HL-60/S4 treated with phorbol 12-myristate 13-acetate at 8.2 ng/mL for 4 days and 3 days (cell line): ENCODE measurements around the gene MFAP4.

Source experiments
- in situ Hi-C: fragments of 300-500 bp; cut with MboI; formaldehyde crosslinking; loops from 2 replicates; pipeline ENCODE4 v1.15.0; 2022; ENCODE audit warnings: low sequenced_read_pairs

Gene MFAP4

DNA sequence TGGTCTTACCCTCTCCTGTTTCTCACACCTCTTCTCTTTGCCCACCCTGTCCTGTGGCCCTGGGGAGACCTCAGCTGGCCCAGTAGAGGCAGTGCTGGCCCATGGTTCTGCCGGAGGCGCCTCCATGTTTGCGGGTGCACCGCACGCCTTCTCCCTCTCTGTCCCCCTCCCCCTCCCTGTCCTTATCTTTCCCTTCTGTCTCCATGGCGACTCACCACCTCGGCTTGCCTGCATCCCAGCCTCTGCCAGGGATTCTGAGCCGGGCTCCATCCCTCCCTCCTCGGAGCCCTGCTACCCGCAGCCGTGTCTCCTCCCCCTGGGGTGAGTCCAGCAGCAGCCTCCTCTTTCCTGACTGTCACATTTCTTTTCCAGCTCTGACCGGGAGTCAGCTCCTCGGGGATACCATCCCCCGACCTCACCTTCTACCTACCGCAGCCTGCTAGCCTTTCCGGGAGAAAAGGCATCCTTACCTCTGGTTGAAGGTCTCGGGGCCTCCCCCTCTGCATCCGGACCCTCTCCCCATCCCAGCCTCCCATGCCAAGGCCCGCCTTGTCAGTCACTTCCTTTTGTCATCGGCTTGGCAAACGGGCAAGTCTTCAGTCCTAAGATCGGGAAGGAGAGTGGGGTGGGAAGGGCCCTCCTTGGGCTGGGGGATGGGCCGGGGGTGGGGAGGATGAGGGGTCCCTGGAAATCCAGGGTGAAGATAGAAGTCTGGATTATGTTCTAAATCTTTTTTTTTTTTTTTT, 24.1 kb upstream of the MFAP4 start, which contains the start of gene RNF112:
RNF112 (plus strand) TSS at position 358 of the 746 bp plus-strand sequence; CDS start at position 535, 177 bp downstream.
- in situ Hi-C loops: no loop called here

DNA sequence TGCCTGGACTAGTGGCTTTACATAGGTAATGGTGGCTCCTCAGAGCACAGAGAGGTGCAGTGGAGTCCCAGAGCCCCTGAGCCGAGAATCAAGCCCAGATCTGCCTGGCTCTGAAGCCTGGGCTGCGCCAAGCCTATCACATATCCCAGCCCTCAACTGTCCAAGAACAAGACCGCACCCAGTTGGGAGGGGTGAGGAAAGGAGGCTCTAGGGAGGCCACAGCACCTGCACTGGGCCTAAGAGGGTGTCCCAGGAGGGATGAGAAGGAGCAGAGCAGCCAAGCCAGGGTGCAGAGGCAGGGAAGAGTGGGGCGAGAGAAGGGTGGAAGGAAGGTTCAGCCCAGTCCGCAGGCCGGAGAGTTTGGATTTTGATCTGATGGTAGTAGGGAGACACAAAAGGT, 23.1 kb upstream of the MFAP4 start:
- in situ Hi-C loops: no loop called here

DNA sequence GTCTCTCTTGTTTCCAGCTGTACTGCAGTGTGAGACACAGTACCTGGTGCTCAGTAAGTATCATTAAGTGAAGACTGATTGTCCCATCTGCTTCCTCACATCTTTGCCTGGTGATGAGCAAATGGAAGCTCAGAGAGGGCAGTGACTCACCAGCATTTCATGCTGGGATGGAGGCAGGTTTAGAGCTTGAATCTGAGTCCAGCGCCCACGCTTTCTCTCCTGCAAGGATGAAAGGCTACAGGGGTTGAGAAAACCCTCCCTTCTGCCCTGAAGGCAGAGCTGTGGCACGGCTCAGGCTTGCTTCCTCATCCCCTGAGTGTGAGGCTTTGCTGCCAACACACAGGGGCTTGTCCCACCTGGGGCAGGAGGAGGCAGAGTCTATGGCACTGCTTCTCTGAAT, 22.5 kb upstream of the MFAP4 start:
- in situ Hi-C loops: no loop called here

DNA sequence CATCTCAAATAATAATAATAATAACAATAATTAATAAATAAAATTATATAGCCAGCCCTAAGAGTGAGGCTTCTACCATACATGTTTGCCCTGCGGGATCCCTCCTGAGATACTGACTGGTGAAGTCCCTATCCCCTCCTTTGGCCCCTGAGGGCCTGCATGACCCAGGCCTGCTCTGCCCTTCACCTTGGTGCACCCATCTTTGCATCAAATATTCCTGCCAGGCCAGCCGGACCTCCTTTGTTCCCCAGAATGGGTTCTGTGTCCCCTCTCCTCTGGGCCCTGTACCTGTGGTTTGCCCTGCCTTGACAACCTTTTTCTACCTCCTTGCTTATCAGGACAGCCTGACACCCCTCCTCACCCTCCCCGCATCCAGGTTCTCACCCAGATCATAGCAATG, 22.1 kb upstream of the MFAP4 start:
- in situ Hi-C loops: no loop called here

DNA sequence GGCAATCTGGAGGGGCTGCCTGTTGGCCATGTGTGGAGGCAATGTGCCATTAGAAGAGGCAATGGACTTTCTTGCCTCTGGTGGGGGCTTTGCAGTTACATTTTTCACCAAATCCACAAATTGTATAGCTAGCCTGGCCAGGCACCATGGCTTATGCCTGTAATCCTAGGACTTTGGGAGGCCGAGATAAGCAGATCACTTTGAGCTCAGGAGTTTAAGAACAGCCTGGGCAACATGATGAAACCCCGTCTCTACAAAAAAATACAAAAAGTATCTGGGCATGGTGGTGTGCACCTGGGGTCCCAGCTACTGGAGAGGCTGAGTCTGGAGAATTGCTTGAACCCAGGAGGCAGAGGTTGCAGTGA, 21.3 kb upstream of the MFAP4 start:
- in situ Hi-C loops: no loop called here

DNA sequence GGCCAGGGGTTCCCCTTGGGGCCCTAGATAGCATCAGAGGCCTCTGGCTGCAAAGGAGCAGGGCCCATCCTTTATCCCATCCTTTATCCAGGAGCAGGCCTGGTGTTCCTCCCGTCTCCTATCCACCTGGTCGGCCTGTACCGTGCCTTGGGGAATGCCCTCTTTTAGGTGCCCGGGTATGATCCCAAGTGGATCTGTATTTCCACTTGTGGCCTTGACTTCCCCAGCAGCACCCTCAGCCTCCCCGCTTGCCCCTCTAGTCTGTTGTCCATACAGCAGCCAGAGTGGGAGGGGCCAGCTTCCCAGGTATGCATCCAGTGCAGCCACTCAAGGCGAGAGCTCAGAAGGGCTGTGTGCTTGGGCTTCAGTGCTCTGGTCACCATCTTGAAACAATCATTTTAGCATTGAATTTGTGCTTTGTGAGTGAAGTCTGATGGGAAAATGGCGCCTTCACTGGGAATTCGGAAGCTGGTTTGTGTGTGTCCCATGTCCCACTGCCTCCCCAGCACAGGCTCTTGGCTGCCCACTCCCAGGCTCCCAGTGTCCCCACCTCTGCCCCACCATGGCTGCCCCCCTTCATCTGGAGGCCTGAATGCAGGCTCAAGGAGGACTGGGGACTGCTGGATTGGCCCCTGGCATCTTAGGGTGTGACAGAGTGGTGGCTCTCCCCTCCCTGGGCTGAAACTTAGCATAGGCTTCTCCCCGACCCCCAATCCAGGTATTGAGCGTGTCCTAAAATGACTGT, 20.8 kb upstream of the MFAP4 start:
- in situ Hi-C loops: no loop called here

DNA sequence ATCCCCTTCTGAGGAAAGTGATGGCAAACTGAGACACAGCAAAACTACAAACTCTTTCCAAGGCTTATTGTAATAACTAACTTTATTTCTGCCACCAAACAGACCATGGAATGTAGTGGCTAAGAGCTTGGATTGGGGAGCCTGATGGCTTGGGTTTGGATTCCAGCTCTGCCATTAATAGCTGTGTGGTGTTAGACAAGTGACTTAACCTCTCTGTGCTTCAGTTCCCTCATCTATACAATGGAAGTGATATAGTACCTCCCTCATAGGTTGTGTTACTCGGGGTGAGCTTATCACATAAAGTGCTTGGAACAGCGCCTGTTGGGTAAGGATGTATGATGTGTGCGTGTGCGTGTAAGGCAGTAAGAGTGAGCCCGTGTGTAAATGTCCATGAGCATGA, 18.1 kb upstream of the MFAP4 start:
- in situ Hi-C loops: no loop called here

DNA sequence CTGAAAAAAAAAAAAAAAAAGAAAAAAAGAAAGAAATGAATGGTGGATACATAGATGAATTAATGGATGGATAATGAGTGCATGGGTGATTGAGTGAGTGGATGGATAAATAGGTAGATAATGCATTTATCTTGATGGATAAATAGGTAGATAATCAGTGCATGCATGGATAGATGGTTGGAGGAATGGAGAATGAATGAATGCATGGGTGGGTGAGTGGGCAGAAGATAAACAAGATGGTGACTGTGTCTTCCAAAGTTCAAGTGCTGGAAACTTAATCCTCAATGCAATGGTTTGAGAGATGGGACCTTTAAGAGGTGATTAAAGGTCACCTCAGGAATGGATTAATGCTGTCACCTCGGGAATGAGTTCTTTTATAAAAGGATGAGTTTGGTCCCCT, 17.3 kb upstream of the MFAP4 start:
- in situ Hi-C loops: no loop called here

DNA sequence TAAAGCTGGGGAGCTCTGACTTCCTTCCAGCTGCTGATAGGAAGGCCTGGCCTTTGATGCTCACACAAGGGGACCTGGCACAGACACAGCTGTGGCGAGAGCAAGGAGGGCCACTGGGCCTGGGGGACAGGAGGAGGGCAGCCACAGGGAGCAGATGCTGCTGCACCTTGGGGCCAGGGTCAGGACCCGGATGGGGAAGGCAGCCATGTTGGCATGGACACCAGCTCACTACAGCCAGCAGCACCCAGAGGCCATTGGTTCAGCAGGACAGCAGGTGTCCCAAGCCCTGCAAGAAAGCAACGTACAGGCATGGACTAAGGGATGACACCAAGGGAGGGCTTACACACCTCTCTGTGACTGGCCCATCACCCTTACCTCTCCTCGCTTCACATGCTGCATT, 16.0 kb upstream of the MFAP4 start:
- in situ Hi-C loops: no loop called here

DNA sequence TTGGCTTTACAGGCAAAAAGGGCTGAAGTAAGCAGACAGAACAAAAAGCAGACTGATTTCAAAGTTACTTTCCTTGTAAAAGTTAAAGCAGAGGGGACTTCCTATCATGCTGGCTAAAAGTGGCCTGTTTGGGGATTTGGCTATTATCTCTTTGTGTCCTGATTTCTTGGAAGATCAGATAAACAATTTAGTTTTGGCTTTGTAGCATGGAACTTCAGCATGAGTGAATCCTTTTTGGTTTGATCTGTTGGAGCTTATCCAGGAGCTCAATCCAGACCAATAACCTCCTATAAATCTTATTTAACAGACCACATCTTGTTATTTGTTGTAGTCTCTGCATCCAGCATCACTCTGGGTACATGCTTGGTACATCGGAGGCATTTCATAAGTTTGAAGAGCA, 15.2 kb upstream of the MFAP4 start:
- in situ Hi-C loops: no loop called here

DNA sequence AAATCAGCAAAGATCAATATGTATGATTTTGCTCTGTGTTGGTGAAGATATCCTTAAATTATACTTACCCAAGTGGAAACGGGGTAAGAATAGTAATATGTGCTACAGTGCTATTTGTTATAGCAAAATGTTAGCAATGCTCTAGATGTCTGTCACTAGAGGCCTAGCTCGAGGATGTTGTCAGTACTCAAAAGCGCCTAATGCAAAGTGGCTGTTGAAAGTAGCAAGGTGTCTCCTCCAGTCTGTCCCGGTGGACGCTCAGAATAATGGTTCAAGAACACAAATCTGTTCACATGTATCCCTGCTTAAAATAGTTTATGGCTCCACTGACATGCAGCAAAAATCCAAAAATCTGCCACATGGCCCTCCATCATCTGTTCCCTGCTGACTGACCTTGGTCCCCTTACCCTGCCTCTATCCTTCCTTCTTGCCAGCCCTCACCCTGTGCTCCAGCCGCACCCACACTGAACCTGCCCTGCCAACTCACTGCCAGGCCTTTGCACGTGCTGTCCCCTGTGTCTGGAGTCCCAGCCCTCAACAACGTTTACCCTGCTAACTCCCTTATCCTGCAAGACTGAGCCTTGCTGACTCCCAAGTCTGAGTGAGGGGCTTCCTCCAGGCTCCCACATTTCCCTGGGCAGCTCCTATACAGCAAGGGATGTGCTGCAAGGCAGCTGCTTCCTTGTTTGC, 14.5 kb upstream of the MFAP4 start:
- in situ Hi-C loops: no loop called here

DNA sequence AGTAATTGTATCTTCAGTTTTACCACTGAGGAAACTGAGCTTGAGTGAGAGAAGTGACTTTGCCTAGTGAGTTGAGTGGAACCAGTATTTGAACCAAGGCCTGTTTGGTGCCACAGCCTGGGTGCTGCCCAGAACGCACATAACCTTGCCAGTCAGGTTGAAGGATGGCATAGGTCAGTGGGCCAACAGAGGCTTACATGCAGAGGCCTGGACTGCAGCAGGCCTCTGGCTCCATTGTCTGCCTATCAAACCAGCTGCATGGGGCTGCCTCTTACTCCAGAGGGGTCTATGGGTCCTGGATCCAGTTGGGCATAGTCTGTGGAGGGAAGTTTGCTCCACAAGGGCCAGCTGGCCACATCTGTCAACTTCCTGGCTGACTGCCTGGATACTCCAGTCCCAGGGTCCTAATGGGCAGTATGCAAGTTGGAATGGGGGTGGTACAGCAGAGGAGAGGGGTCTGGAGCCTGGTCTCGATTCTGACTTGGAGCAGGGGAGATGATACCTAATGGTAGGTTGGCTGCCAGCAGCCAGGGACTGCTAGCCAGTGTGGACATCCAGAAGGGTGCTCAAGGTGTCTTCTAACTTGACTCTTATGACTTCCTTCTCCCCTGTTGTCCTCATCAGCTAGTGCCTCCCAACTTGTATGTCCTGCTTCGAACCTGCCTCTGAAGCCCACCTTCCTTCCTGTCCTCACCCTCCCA, 12.9 kb upstream of the MFAP4 start:
- in situ Hi-C loops: no loop called here

DNA sequence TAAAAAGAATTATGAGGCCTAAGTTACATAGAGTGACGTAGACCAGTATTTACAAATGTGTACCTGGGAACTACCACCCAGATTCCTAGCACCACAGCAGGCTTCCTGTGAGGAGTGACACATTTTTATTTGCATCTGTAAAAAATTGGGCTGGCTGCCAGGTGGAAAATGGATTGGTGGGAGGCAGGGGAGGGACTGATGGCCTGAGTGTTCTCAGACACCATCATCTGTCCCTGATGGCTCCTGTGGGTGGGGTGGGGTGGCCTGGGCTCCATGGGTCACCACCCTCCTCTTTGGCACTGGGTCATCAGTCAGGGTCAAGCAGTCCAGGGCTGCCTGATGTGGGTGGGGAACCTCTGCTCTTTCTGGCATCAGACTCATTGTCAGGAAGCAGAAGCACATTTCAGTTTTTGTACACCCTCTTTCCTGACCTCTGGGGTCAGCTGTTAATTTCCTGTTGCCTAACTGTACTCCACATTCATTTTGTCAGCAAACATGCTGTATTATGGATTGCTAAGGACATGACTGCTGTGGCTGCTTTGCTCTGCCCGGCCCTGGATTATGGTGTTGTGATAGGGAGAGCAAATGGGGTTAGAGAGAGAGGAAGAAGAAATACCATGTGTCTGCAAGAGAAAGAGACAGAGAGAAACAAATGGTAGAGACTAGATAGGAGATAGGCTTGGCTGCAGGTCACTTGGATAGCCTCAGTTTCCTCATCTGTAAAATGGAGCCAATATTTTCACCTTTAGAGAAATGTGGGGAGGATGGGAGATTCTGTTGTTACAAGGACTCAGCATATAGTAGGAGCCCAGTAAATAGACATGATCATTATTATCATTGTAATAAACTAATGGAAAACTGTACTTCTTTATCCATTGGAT, 11.6 kb upstream of the MFAP4 start:
- in situ Hi-C loops: no loop called here

DNA sequence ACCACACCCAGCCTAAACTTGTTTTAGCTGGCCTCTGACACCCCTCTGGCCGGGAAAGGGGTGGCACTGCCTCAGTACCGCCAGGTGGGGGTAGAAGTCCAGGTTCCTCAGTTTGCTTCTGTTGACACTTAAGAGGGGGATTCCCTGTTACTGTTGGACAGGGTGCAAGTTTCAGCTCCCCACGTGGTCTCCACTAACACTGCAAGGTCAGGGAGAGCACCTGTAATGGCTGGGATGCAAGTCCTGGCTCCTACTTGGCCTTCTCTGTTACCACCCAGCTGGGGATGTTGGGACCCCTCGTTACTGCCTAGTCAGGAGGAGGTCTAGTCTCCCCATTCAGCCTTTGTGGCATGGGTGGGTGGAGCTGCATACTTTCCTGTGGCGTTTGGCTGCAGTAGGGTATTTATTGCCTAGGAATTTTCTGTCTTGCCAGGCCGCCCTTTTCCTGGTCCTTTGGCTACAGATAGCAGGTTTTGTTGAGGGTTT, 10.6 kb upstream of the MFAP4 start:
- in situ Hi-C loops: no loop called here

DNA sequence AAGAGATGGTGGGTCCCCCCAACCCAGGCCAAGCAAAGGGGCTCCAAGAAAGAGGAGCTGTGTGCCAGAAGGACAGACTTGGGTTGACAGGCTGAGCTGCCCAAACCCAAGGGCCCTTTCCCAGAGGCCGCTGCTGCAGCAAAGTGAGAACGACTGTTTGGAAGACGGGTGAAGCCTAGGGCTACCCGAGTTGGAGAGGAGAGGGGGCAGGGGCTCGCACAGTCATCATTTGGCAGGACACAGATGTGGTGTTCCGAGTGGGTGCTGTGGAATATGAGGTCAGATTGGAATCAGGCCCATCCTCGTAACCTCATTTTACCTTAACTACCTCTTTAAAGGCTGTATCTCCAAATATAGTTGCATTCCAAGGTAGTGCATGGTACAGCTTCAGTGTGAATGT, 5.3 kb upstream of the MFAP4 start:
- in situ Hi-C loops: no loop called here

DNA sequence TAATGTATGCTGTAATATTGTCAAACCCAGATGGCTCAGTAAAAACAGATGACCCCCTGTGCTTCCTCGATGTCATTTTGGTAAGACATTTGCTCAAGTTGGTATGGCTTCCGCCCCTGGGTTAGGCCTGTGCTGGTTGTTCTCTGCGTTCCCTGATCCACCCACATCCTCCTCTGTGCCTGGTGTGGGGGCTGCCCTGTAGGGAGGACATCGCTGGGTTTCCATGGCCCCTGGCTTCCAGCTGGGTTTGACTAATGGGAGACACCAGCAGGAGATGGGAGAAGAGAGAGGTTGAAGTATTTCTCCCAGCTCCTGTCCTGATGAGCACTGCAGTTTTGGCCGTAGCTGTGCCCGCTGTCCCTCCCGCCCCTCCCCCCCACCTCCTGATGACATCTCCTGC, 4.4 kb upstream of the MFAP4 start:
- in situ Hi-C loops: no loop called here

DNA sequence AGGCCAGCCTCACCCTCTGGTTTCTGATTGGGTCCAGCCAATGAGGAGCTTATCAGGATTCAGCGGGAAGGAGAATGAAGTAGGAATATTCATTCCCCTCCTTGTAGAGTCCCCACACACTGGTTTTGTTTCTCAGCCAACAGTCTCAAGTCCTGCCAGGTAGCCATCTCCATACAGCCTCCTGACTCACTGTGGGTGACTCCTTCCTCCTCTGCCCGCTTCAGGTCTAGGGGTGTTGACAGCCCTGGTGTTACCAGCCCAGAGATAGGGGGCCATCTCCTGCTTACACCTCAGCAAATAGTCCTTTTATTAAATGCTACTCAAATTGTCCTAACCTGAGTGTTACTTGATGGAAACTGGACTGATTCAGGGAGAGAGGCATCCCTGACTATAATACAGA, 4.0 kb upstream of the MFAP4 start:
- in situ Hi-C loops: no loop called here

DNA sequence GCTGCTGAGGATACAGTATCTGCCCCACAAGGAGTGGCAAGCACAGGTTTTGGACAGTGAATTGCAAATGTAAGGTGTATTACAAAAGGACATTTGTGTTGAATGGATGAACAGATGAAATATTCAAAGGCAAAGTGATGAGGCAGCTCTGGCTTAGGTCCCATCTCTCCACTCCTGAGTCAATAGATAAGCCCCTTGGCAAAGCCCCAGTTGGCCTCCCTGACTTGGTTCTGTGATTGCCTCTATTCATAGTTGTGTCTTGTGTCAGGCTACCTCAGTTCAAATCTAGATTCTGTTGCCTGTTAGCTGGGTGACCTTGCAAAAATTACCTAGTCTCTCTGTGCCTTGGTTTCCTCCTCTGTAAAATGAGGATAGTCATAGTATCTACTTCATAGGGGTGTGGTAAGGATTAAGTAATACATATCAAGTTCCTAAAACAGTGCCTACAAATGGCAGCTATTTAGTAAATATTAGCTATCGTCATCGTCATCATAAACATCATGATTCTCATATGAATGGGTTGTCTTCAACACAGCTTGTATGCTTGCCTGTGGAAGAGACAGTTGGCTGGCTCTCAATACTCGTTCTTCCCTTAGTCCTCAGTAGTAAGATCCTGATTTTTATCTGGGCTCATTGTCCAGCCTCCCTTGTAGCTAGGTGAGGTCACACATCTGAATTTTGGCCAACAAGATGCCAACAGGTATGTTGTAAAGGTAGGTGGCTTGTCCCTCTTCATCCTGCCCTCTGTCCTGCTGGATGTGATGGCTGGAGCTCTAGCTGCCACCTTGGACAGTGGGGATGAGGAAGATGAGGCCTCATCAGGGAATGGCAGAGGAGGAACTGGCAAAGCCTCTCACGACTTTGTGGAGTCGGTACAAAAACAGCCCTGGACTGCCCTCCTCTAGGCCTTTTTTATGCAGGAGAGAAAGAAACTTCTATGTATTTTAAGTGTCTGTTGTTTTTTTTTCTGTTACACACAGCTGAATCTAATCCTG, 2.1 kb upstream of the MFAP4 start:
- in situ Hi-C loops: no loop called here

DNA sequence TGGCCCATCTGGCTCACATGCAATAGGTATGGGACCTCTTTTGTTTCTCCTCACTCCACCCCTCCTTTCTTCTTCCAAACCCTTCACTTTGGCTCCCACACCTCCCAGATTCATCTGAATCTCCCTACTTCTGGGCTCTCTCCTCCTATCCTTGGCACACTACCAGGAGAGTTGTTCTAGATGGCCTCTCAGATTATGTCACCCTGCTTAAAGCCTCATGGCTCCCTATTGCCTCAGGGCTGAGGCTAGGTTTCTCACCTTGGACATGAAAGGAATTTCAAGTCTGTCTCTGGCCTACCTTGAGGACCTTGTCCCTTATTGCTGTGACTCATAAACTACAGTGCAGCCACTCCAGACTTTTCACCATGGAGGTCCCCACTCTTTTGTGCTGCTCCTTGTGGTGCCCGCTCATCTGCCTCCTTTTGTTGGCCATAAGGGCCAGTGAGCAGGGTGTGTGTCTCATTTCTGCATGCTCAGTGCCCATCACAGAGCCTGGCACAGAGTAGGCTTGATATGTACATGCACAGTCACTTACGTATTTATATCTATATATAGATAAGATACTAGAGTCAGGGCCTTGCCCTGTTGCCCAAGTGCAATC, 1.0 kb upstream of the MFAP4 start:
- in situ Hi-C loops: no loop called here
